GM12865 (cell line): ENCODE results near the gene RAB8B.

Source experiments
- DNase-seq: peaks from one replicate; pipeline ENCODE4 v3.0.0; 2010; ENCODE audit warnings: low read depth
- H3K4me3 ChIP-seq: 2 replicates; pipeline ENCODE4 v1.5.1; 2011; ENCODE audit warnings: mild to moderate bottlenecking, low read depth, low read length, control low read depth
- TF ChIP-seq, protein P1 (sequence below): IDR thresholded peaks from 2 replicates; pipeline ENCODE4 v1.5.1; 2011; ENCODE audit warnings: low read length, control low read depth, low read depth, inconsistent platforms; ENCODE audit not compliant: insufficient read depth; ENCODE audit errors: missing control alignments

The RAB8B gene

GRCh38 chr15:63276342-63277037 lies 87.1 kb downstream of the RAB8B start:
- TF ChIP-seq, protein P1, sequence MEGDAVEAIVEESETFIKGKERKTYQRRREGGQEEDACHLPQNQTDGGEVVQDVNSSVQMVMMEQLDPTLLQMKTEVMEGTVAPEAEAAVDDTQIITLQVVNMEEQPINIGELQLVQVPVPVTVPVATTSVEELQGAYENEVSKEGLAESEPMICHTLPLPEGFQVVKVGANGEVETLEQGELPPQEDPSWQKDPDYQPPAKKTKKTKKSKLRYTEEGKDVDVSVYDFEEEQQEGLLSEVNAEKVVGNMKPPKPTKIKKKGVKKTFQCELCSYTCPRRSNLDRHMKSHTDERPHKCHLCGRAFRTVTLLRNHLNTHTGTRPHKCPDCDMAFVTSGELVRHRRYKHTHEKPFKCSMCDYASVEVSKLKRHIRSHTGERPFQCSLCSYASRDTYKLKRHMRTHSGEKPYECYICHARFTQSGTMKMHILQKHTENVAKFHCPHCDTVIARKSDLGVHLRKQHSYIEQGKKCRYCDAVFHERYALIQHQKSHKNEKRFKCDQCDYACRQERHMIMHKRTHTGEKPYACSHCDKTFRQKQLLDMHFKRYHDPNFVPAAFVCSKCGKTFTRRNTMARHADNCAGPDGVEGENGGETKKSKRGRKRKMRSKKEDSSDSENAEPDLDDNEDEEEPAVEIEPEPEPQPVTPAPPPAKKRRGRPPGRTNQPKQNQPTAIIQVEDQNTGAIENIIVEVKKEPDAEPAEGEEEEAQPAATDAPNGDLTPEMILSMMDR: no peak
- DNase-seq: no peak
- H3K4me3 ChIP-seq: peak overlapping the region; percentile 61

DNA sequence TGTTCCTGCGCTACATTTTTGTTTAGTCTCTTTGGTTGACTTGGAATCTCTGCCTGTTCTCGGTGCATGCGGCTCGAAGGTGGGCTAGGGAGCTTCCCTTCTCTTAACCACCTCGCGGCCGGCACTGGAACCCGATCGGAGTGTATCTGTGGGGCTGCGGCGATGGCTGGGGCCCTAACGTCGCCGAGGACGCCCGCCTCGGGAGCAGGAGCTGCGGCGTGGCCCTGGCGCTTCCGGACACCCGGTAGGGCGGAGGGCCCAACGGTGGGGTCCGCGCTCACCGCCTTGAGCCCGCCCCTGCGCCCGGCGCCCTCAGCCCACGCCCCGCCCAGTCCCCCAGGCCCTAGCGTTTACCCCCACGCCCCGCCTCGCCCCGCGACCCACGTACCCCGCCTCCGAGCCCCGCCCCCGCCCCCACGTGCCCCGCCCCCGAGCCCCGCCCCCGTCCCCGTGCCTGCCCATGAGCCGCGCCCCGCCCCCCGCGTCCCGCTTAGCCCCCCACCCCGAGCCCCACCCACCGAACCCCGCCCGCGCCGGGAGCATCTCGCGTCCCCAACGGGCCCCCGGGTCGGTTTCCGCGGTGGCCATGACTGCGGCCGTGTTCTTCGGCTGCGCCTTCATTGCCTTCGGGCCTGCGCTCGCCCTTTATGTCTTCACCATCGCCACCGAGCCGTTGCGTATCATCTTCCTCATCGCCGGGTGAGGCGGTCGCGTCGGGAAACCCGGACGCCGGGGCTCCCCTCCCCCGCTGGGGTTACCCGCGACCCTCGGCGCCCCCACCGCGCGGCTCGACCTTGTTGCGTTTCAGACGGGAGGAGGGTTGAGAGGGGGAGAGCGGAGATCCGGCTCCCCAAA lies 87.9 kb downstream of the RAB8B start, which contains the start of gene APH1B:
Gene APH1B, plus strand, starts transcription at position 568 of the 855 bp plus-strand sequence. Its CDS starts 19 bp downstream, at position 587.
- H3K4me3 ChIP-seq: peak within 1 kb of the TSS; percentile 93
- DNase-seq: peak; percentile 90
- TF ChIP-seq, protein P1: no peak

DNA sequence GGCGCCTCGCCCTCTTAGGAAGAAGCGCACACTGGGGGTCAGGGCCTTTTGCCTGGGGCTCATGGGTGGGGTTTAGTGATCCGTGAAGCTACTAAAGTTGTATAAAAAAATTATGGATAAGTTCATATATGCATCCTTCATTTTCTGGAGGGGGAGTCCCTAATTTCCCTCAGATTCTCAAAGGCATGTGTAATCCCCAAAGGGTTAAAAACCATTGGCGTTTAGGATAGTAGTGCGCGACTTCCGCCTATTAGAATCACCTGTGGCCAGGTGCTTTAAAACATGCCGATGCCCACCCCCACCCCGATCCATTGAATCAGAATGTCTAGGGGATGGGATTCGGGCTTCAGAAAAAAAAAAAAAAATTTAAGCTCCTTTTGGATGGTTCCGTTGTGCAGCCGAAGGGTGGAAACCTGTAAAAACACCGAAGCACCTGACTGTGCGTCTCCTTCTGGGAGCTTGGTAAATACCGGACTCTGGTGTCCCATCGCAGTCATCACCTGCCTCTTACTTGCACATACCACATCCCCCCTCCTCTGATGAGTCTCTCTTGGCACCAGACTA lies 88.6 kb downstream of the RAB8B start:
- peak overlapping the region; percentile 93 for H3K4me3 ChIP-seq
- TF ChIP-seq, protein P1: no peak
- DNase-seq: peak; percentile 11

DNA sequence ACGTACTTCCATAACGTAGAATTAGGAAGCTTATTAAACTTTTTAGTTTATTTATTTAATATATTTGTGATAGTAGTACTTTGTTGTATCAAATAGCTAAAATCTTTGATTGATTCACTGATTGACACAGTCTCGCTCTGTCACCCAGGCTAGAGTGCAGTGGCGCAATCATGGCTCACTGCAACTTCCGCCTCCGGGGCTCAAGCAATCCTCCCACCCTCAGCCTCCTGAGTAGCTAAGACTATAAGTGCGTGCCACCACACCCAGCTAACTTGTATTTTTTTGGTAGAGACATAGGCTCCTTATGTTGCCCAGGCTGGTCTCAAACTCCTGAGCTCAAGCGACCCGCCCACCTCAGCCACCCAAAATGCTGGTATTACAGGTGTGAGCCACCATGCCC lies 93.7 kb downstream of the RAB8B start:
- DNase-seq: no peak
- H3K4me3 ChIP-seq: no peak overlapping the region
- TF ChIP-seq, protein P1: no peak

DNA sequence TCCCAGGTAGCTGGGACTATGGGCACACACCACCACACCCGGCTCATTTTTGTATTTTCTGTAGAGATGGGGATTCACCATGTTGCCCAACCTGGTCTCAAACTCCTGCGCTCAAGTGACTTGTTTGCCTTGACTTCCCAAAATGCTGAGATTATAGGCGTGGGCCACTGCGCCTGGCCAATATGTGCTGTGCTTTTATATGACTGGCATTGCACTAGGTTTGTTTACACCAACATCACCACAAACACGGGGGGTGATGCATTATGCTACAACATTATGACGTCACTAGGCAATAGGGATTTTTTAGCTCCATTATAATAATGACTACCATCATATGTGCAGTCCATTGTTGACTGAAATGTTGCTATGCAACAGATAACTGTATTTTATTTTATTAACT lies 94.9 kb downstream of the RAB8B start:
- DNase-seq: no peak
- TF ChIP-seq, protein P1: no peak
- H3K4me3 ChIP-seq: no peak overlapping the region

DNA sequence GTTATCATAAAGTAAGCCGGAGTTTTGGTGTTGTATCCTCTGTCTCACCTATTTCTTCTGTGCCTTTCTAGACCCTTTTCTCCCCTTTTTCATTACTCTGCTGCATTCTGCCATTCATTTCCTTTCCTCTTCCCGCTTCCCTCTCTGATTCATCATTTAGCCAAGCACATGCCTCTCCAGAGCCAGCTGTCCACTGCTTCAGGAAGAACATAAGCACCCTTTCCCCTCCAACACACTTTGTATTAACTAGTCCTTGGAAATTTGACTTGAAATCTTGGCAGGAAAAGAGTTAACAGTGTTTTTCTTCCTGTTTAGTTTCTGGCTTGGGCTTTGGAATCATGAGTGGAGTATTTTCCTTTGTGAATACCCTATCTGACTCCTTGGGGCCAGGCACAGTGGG lies 97.7 kb downstream of the RAB8B start:
- TF ChIP-seq, protein P1: no peak
- no peak overlapping the region for H3K4me3 ChIP-seq
- DNase-seq: no peak
